Measurements from ENCODE around the gene NCR3LG1. TPM values are rescaled to one million over a fixed set of nuclear protein-coding genes. Genes with fewer than 3 reads are reported as not detected.

Gene NCR3LG1
- total RNA-seq: 3.3 and 5.5 TPM in 2 replicates

DNA sequence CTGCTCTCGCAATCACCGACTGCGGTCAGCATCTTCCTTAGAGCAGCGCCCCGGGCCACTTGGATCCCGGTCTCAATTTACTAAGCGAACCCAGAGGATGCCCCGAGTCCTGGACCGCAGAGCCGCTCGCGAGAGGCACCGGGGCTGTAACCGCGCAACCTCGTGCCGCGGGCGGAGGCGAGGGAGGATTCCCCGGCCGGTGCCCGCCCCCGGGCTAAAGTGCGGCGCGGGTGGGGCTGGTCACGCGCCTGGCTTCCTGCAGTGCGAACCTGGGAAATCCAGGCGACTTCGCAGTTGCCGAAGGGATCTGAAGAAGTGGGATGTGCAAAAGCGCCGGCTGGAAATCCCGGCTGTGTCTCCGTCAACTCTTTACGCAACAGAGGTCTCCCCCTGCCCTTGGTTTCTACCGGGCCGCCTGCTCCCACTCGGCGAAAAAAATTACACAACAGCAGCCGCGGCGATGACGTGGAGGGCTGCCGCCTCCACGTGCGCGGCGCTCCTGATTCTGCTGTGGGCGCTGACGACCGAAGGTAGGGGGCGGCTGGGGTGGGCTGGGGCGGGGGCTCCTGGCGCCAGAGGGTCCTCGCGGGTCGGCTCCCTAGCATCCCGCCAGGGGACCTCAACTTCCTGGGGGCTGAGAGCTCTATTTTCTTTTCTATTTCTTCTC is at the start of gene NCR3LG1:
TSS of gene NCR3LG1 (plus strand) at position 291 of the 667 bp plus-strand sequence. CDS start at position 461, 170 bp downstream.

GRCh38 chr11:17388609-17389210 is 37.1 kb downstream of the NCR3LG1 start, which contains the start of gene KCNJ11:
Gene KCNJ11, minus strand, starts transcription at chr11:17388659. Its CDS starts 568 bp downstream, at chr11:17388091.

Other genes with a start within 250 kb of the NCR3LG1 start
- 19.1 and 23.6 TPM in 2 replicates for gene PIK3C2A, start 143.8 kb upstream of the NCR3LG1 start, total RNA-seq
- 10.9 and 20.0 TPM in 2 replicates for gene NUCB2, start 75.1 kb upstream of the NCR3LG1 start, total RNA-seq
- gene KCNJ11, start 36.9 kb downstream of the NCR3LG1 start, total RNA-seq: 0.38 and 0.49 TPM in 2 replicates
- not detected in 2 replicates for gene ABCC8, start 125.0 kb downstream of the NCR3LG1 start, total RNA-seq
- gene USH1C, start 192.6 kb downstream of the NCR3LG1 start, total RNA-seq: 1.1 TPM in 1 of 2 replicates, not detected in the other
- not detected in 2 replicates for gene OTOG, start 195.5 kb downstream of the NCR3LG1 start, total RNA-seq

Data from mesangial cell (primary cell).